ENCODE results near the gene UBE2O. TPM values are rescaled to one million over a fixed set of nuclear protein-coding genes. Genes with fewer than 3 reads are reported as not detected.

Gene UBE2O
- total RNA-seq, 1 experiment from 2014 or later, result 52.6 TPM

DNA sequence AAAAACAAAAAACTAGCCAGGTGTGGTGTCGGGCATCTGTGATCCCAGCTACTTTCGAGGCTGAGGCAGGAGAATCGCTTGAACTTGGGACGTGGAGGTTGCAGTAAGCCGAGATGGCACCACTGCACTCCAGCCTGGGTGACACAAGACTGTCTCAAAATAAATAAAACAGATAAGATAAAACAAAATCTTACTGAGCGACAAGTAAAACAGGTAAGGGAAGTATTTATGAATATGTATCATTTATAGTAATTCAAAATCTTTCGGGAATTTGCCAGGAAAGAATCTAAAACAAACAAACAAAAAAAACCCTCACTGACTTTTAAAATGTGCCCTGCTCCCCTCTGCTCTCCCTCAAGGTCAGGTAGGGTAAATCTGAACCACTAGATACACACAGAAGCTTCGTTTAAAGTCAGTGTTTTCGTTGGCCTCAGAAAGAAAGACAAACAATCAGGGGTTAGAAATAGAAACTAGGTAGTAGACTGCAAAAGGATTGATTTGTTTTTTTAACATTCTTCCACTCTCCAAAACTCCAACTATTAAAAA is 101.4 kb downstream of the UBE2O start:
- Histone ChIP-seq H3K14ac (ENCODE audit: insufficient read depth, low read length) (no peak overlapping the region), H3K9ac (ENCODE audit: extremely low read depth, insufficient read length, low read length) (no peak overlapping the region), H3K79me2 (ENCODE audit: insufficient read depth, low read length) (no peaks in the 10 kb centered on the region), H3K79me1 (ENCODE audit: insufficient read depth, low read depth, low read length, poor library complexity, severe bottlenecking) (no peaks in the 10 kb centered on the region), H3K27ac (ENCODE audit: insufficient read length, low read depth, low read length) (no peak overlapping the region), H3K4ac (ENCODE audit: low read depth, low read length) (no peak overlapping the region), H2AFZ (ENCODE audit: low read length) (no peak overlapping the region), H3K23ac (ENCODE audit: insufficient read length, low read depth, low read length) (no peak overlapping the region), H2BK15ac (ENCODE audit: low read depth, low read length) (no peak overlapping the region), H3K23me2 (ENCODE audit: insufficient read length, low read depth, low read length, poor library complexity, severe bottlenecking) (peaks cover 5% of the 10 kb centered on the region), H4K5ac (ENCODE audit: insufficient read length, low read depth, low read length) (no peak overlapping the region), H3K4me2 (ENCODE audit: insufficient read depth, insufficient read length, low read length) (no peak overlapping the region), H2BK20ac (ENCODE audit: low read depth, low read length, poor library complexity, severe bottlenecking) (no peak overlapping the region), H3T11ph (ENCODE audit: low read length) (no peak overlapping the region), H3K4me1 (ENCODE audit: insufficient read depth, low read length) (no peaks in the 10 kb centered on the region), H3K27me3 (ENCODE audit: insufficient read depth, low read length) (no peaks in the 10 kb centered on the region), H2BK120ac (ENCODE audit: low read depth, low read length, poor library complexity, severe bottlenecking) (no peak overlapping the region), H4K8ac (replicated peaks; ENCODE audit: insufficient read length, low read depth, low read length) (no peak overlapping the region), H4K91ac (ENCODE audit: insufficient read length, low read depth, low read length) (no peak overlapping the region), H3K18ac (ENCODE audit: insufficient read length, low read depth, low read length) (no peak overlapping the region), H2BK5ac (ENCODE audit: insufficient read length, low read length) (no peak overlapping the region), H2BK12ac (ENCODE audit: insufficient read length, low read depth, low read length) (no peak overlapping the region), H4K20me1 (ENCODE audit: control insufficient read depth, insufficient read depth, insufficient read length) (no peaks in the 10 kb centered on the region), H2AK5ac (ENCODE audit: insufficient read length, low read length) (no peak overlapping the region), H3K56ac (ENCODE audit: insufficient read length, low read depth, low read length) (no peak overlapping the region), H3K9me3 (ENCODE audit: control insufficient read depth, low read depth, low read length) (no peaks in the 10 kb centered on the region)
- no peaks in the 10 kb centered on the region for H3K9me3 Mint-ChIP-seq
- H3K4me1 Mint-ChIP-seq, result peaks cover 17 to 19% of the 10 kb centered on the region in 2 experiments
- H3K4me3 Mint-ChIP-seq, result peak overlapping the region; percentile 80 to 96; a peak in 3 of 5 replicates
- TF ChIP-seq, protein P1, sequence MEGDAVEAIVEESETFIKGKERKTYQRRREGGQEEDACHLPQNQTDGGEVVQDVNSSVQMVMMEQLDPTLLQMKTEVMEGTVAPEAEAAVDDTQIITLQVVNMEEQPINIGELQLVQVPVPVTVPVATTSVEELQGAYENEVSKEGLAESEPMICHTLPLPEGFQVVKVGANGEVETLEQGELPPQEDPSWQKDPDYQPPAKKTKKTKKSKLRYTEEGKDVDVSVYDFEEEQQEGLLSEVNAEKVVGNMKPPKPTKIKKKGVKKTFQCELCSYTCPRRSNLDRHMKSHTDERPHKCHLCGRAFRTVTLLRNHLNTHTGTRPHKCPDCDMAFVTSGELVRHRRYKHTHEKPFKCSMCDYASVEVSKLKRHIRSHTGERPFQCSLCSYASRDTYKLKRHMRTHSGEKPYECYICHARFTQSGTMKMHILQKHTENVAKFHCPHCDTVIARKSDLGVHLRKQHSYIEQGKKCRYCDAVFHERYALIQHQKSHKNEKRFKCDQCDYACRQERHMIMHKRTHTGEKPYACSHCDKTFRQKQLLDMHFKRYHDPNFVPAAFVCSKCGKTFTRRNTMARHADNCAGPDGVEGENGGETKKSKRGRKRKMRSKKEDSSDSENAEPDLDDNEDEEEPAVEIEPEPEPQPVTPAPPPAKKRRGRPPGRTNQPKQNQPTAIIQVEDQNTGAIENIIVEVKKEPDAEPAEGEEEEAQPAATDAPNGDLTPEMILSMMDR (conservative IDR thresholded peaks at IDR 0.05), result no peak
- H3K36me3 Mint-ChIP-seq (ENCODE audit: insufficient read depth in 1 of 3, low read depth in 3 of 3), result peaks cover 5 to 18% (median 14%) of the 10 kb centered on the region in 3 experiments
- WGBS (ENCODE audit: extremely low coverage, insufficient read length, low lambda C conversion rate), result no CpG with 5 or more reads among the region's 9 CpGs
- peaks cover 1% of the 10 kb centered on the region for H3K27me3 Mint-ChIP-seq (ENCODE audit: low read depth)
- no peak for DNase-seq
- H3K27ac Mint-ChIP-seq, result peak overlapping the region in 1 of 3 experiments; percentile 33; a peak in 2 of 7 replicates
